OCI-LY7 (cell line): ENCODE measurements around the gene PHEX. TPM values are rescaled to one million over a fixed set of nuclear protein-coding genes. Genes with fewer than 3 reads are reported as not detected.

ENCODE experiments used
- BruUV-seq: library from RNA; stranded (reverse); fragments of 400-500 nt; replicated peaks from 2 replicates; lab custom pipeline; 2021; lab: Mats Ljungman, UMichigan
- CTCF ChIA-PET: fragments of 300-600 bp; sonication (Branson Sonifier 250); formaldehyde crosslinking; loops from one replicate; lab custom pipeline; 2022; ENCODE audit warnings: antibody characterized with exemption; ENCODE audit not compliant: unreplicated experiment; lab: Charles Lee
- POLR2A ChIA-PET: fragments of 300-600 bp; sonication (Branson Sonifier 250); formaldehyde crosslinking; loops from one replicate; lab custom pipeline; 2022; ENCODE audit warnings: antibody characterized with exemption; lab: Charles Lee
- DNase-seq: peaks from one replicate; pipeline ENCODE4 v3.0.0-alpha.2; 2015; ENCODE audit warnings: low spot score
- H2AFZ ChIP-seq: fragments of 200-600 bp; sonication (generic), shearing (Covaris generic); 2 replicates; pipeline ENCODE4 v1.6.1; 2014; ENCODE audit warnings: mild to moderate bottlenecking, antibody characterized with exemption, low read length, moderate library complexity
- H3K27ac ChIP-seq: fragments of 200-600 bp; sonication (generic); 2 replicates; pipeline ENCODE4 v1.5.1; 2014; ENCODE audit warnings: mixed run types, low read depth, mild to moderate bottlenecking, moderate library complexity, low read length, inconsistent platforms; ENCODE audit not compliant: poor library complexity, severe bottlenecking
- H3K36me3 ChIP-seq: fragments of 200-600 bp; sonication (generic); 2 replicates; pipeline ENCODE4 v1.6.1; 2014; ENCODE audit warnings: mild to moderate bottlenecking, antibody characterized with exemption, low read length, moderate library complexity, mixed read lengths; ENCODE audit not compliant: insufficient read depth
- H3K4me1 ChIP-seq: fragments of 200-600 bp; sonication (generic); 2 replicates; pipeline ENCODE4 v1.5.1; 2014; ENCODE audit warnings: mild to moderate bottlenecking, low read length; ENCODE audit not compliant: insufficient read depth, poor library complexity, severe bottlenecking
- H3K4me2 ChIP-seq: fragments of 200-600 bp; sonication (generic); 2 replicates; pipeline ENCODE4 v1.6.1; 2014; ENCODE audit warnings: mild to moderate bottlenecking, low read length
- H3K4me3 ChIP-seq: fragments of 200-600 bp; sonication (generic); 2 replicates; pipeline ENCODE4 v1.5.1; 2014; ENCODE audit warnings: mild to moderate bottlenecking, low read depth, low read length; ENCODE audit not compliant: poor library complexity, severe bottlenecking
- H3K79me2 ChIP-seq: fragments of 200-600 bp; sonication (generic); 2 replicates; pipeline ENCODE4 v1.6.1; 2016; ENCODE audit warnings: low read depth, mild to moderate bottlenecking, low read length, moderate library complexity, mixed read lengths; ENCODE audit not compliant: insufficient read depth
- H3K9me2 ChIP-seq: fragments of 200-600 bp; sonication (generic); 2 replicates; pipeline ENCODE4 v1.6.1; 2016; ENCODE audit warnings: mild to moderate bottlenecking, low read length, mixed read lengths; ENCODE audit not compliant: insufficient read depth
- H3K9me3 ChIP-seq: fragments of 200-600 bp; sonication (generic); 2 replicates; pipeline ENCODE4 v1.6.1; 2014; ENCODE audit warnings: mild to moderate bottlenecking, mixed run types, low read length, mixed read lengths
- H4K20me1 ChIP-seq: fragments of 200-600 bp; sonication (generic); 2 replicates; pipeline ENCODE4 v1.6.1; 2014; ENCODE audit warnings: mild to moderate bottlenecking, antibody characterized with exemption, low read length, moderate library complexity, mixed read lengths; ENCODE audit not compliant: insufficient read depth
- CTCF ChIP-seq: fragments of 200-600 bp; sonication (generic); conservative IDR thresholded peaks from 2 replicates; pipeline ENCODE4 v1.5.1; 2014; ENCODE audit warnings: mild to moderate bottlenecking, antibody characterized with exemption, low read length, moderate library complexity, mixed read lengths
- EZH2phosphoT487 ChIP-seq: fragments of 200-600 bp; sonication (generic); IDR thresholded peaks from 2 replicates; pipeline ENCODE4 v1.6.1; 2018; ENCODE audit warnings: low read depth, borderline replicate concordance, mild to moderate bottlenecking, mixed run types, antibody characterized with exemption, low read length, moderate library complexity, mixed read lengths
- intact Hi-C: fragments of 100-400 bp; cut with micrococcal nuclease; formaldehyde crosslinking; loops from one replicate; pipeline ENCODE4 v1.10.0; 2022; ENCODE audit not compliant: unreplicated experiment
- total RNA-seq, 2 experiments: library from RNA; depleted of rRNA in 1 of 2; stranded (reverse); fragments of >200 nt in 1 of 2; shearing (Covaris generic) in 1 of 2; gene quantifications; 2 replicates each; pipeline ENCODE4 v1.2.3, GENCODE V29; 2014 to 2022

The PHEX gene
- total RNA-seq, 2 experiments from 2014 or later, result 0.09 TPM; not detected in 1

- Histone ChIP-seq H2AFZ (no peak overlapping the region), H3K4me2 (no peak overlapping the region), H3K79me2 (no peaks in the 10 kb centered on the region), H3K36me3 (no peaks in the 10 kb centered on the region), H3K27ac (no peak overlapping the region), H4K20me1 (no peaks in the 10 kb centered on the region), H3K4me3 (no peak overlapping the region), H3K9me2 (no peaks in the 10 kb centered on the region), H3K4me1 (no peaks in the 10 kb centered on the region), H3K9me3 (no peaks in the 10 kb centered on the region)
- no TSS peak for BruUV-seq
- TF ChIP-seq CTCF (no peak), EZH2phosphoT487 (no peak)
- ChIA-PET CTCF (no interaction called here), POLR2A (no interaction called here)
- intact Hi-C loops, result no loop called here
- no peak for DNase-seq
Measured at GRCh38 chrX:22033818-22034217, 1.7 kb downstream of the PHEX start.

GRCh38 chrX:22035236-22035635 lies 3.1 kb downstream of the PHEX start:
- TF ChIP-seq CTCF (no peak), EZH2phosphoT487 (no peak)
- intact Hi-C loops, result no loop called here
- BruUV-seq, result no TSS peak

GRCh38 chrX:22037225-22037624 lies 5.1 kb downstream of the PHEX start:
- no TSS peak for BruUV-seq
- TF ChIP-seq EZH2phosphoT487, result no peak
- TF ChIP-seq CTCF, result no peak
- H3K9me3 ChIP-seq, result no peaks in the 10 kb centered on the region

More at GRCh38 chrX:22035236-22035635, 3.1 kb downstream of the PHEX start:
- CTCF ChIA-PET, result no interaction called here
- DNase-seq, result no peak
- no peak overlapping the region for H3K4me2 ChIP-seq
- H4K20me1 ChIP-seq, result no peaks in the 10 kb centered on the region
- H3K79me2 ChIP-seq, result no peaks in the 10 kb centered on the region
- no peak overlapping the region for H3K27ac ChIP-seq
- no peak overlapping the region for H3K4me3 ChIP-seq
- H3K36me3 ChIP-seq, result no peaks in the 10 kb centered on the region
- H3K4me1 ChIP-seq, result no peaks in the 10 kb centered on the region
- no peaks in the 10 kb centered on the region for H3K9me3 ChIP-seq
- POLR2A ChIA-PET, result no interaction called here
- no peaks in the 10 kb centered on the region for H3K9me2 ChIP-seq
- H2AFZ ChIP-seq, result no peak overlapping the region

More at GRCh38 chrX:22037225-22037624, 5.1 kb downstream of the PHEX start:
- no peaks in the 10 kb centered on the region for H3K79me2 ChIP-seq
- no peaks in the 10 kb centered on the region for H3K4me1 ChIP-seq
- intact Hi-C loops, result no loop called here
- no peak overlapping the region for H3K4me3 ChIP-seq
- no peaks in the 10 kb centered on the region for H3K36me3 ChIP-seq
- DNase-seq, result no peak
- H4K20me1 ChIP-seq, result no peaks in the 10 kb centered on the region
- no peak overlapping the region for H2AFZ ChIP-seq
- ChIA-PET CTCF (no interaction called here), POLR2A (interaction anchor here (0.7 kb wide), 1 partner anchor 84 kb away, joined by 3 read pairs; no protein-coding TSS in a partner anchor)
- no peak overlapping the region for H3K4me2 ChIP-seq
- H3K9me2 ChIP-seq, result no peaks in the 10 kb centered on the region
- H3K27ac ChIP-seq, result no peak overlapping the region
